Measurements from ENCODE around the gene PSPH.
A peak's percentile ranks its signal among the peaks of the same experiment; 100 is the strongest.

Gene PSPH

GRCh38 chr7:55983537-55983936 is 67.7 kb downstream of the PSPH start:
- no peaks in the 10 kb centered on the region for H3K27me3 ChIP-seq (ENCODE audit: control insufficient read depth, insufficient read depth, low read length)
- no peak overlapping the region for H3K27ac ChIP-seq (ENCODE audit: low read length)
- H3K9ac ChIP-seq (ENCODE audit: low read length), result no peak overlapping the region
- H3K36me3 ChIP-seq (ENCODE audit: control insufficient read depth, low read depth, low read length), result peaks cover 58% of the 10 kb centered on the region
- no peaks in the 10 kb centered on the region for H3K9me3 ChIP-seq (ENCODE audit: control insufficient read depth, low read depth, low read length)
- H3K4me3 ChIP-seq (ENCODE audit: low read length), result no peak overlapping the region
- H3K4me1 ChIP-seq (ENCODE audit: control insufficient read depth, low read depth, low read length), result no peaks in the 10 kb centered on the region

GRCh38 chr7:55980266-55980665 is 71.0 kb downstream of the PSPH start:
- Histone ChIP-seq H3K36me3 (ENCODE audit: control insufficient read depth, low read depth, low read length) (peaks cover 63% of the 10 kb centered on the region), H3K9ac (ENCODE audit: low read length) (no peak overlapping the region), H3K4me1 (ENCODE audit: control insufficient read depth, low read depth, low read length) (no peaks in the 10 kb centered on the region), H3K27ac (ENCODE audit: low read length) (no peak overlapping the region), H3K9me3 (ENCODE audit: control insufficient read depth, low read depth, low read length) (no peaks in the 10 kb centered on the region), H3K4me3 (ENCODE audit: low read length) (no peak overlapping the region), H3K27me3 (ENCODE audit: control insufficient read depth, insufficient read depth, low read length) (no peaks in the 10 kb centered on the region)

GRCh38 chr7:55977831-55978230 is 73.4 kb downstream of the PSPH start:
- Histone ChIP-seq H3K9ac (ENCODE audit: low read length) (no peak overlapping the region), H3K27me3 (ENCODE audit: control insufficient read depth, insufficient read depth, low read length) (no peaks in the 10 kb centered on the region), H3K4me1 (ENCODE audit: control insufficient read depth, low read depth, low read length) (no peaks in the 10 kb centered on the region), H3K36me3 (ENCODE audit: control insufficient read depth, low read depth, low read length) (peaks cover 47% of the 10 kb centered on the region), H3K27ac (ENCODE audit: low read length) (no peak overlapping the region), H3K4me3 (ENCODE audit: low read length) (no peak overlapping the region), H3K9me3 (ENCODE audit: control insufficient read depth, low read depth, low read length) (no peaks in the 10 kb centered on the region)

- Histone ChIP-seq H3K4me1 (ENCODE audit: control insufficient read depth, low read depth, low read length) (no peaks in the 10 kb centered on the region), H3K36me3 (ENCODE audit: control insufficient read depth, low read depth, low read length) (peaks cover 33% of the 10 kb centered on the region), H3K9me3 (ENCODE audit: control insufficient read depth, low read depth, low read length) (no peaks in the 10 kb centered on the region), H3K27ac (ENCODE audit: low read length) (no peak overlapping the region), H3K27me3 (ENCODE audit: control insufficient read depth, insufficient read depth, low read length) (no peaks in the 10 kb centered on the region), H3K4me3 (ENCODE audit: low read length) (no peak overlapping the region), H3K9ac (ENCODE audit: low read length) (no peak overlapping the region)
Measured at GRCh38 chr7:55975988-55976633, 75.1 kb downstream of the PSPH start.

- no peak overlapping the region for H3K27ac ChIP-seq (ENCODE audit: low read length)
- H3K9ac ChIP-seq (ENCODE audit: low read length), result no peak overlapping the region
- H3K27me3 ChIP-seq (ENCODE audit: control insufficient read depth, insufficient read depth, low read length), result no peaks in the 10 kb centered on the region
- H3K4me1 ChIP-seq (ENCODE audit: control insufficient read depth, low read depth, low read length), result no peaks in the 10 kb centered on the region
- peaks cover 10% of the 10 kb centered on the region for H3K36me3 ChIP-seq (ENCODE audit: control insufficient read depth, low read depth, low read length)
- H3K9me3 ChIP-seq (ENCODE audit: control insufficient read depth, low read depth, low read length), result no peaks in the 10 kb centered on the region
- H3K4me3 ChIP-seq (ENCODE audit: low read length), result no peak overlapping the region
Measured at GRCh38 chr7:55973747-55974250, 77.4 kb downstream of the PSPH start.

- no peaks in the 10 kb centered on the region for H3K36me3 ChIP-seq (ENCODE audit: control insufficient read depth, low read depth, low read length)
- no peaks in the 10 kb centered on the region for H3K27me3 ChIP-seq (ENCODE audit: control insufficient read depth, insufficient read depth, low read length)
- H3K4me3 ChIP-seq (ENCODE audit: low read length), result no peak overlapping the region
- H3K27ac ChIP-seq (ENCODE audit: low read length), result no peak overlapping the region
- no peaks in the 10 kb centered on the region for H3K9me3 ChIP-seq (ENCODE audit: control insufficient read depth, low read depth, low read length)
- H3K9ac ChIP-seq (ENCODE audit: low read length), result no peak overlapping the region
- no peaks in the 10 kb centered on the region for H3K4me1 ChIP-seq (ENCODE audit: control insufficient read depth, low read depth, low read length)
Measured at GRCh38 chr7:55970978-55971377, 80.3 kb downstream of the PSPH start.

GRCh38 chr7:55970561-55970960 is 80.7 kb downstream of the PSPH start:
- Histone ChIP-seq H3K27ac (ENCODE audit: low read length) (no peak overlapping the region), H3K4me3 (ENCODE audit: low read length) (no peak overlapping the region), H3K36me3 (ENCODE audit: control insufficient read depth, low read depth, low read length) (no peaks in the 10 kb centered on the region), H3K4me1 (ENCODE audit: control insufficient read depth, low read depth, low read length) (no peaks in the 10 kb centered on the region), H3K9ac (ENCODE audit: low read length) (no peak overlapping the region), H3K27me3 (ENCODE audit: control insufficient read depth, insufficient read depth, low read length) (no peaks in the 10 kb centered on the region), H3K9me3 (ENCODE audit: control insufficient read depth, low read depth, low read length) (no peaks in the 10 kb centered on the region)

- Histone ChIP-seq H3K4me1 (ENCODE audit: control insufficient read depth, low read depth, low read length) (no peaks in the 10 kb centered on the region), H3K4me3 (ENCODE audit: low read length) (no peak overlapping the region), H3K27ac (ENCODE audit: low read length) (no peak overlapping the region), H3K36me3 (ENCODE audit: control insufficient read depth, low read depth, low read length) (no peaks in the 10 kb centered on the region), H3K27me3 (ENCODE audit: control insufficient read depth, insufficient read depth, low read length) (no peaks in the 10 kb centered on the region), H3K9ac (ENCODE audit: low read length) (no peak overlapping the region), H3K9me3 (ENCODE audit: control insufficient read depth, low read depth, low read length) (no peaks in the 10 kb centered on the region)
Measured at GRCh38 chr7:55969391-55969790, 81.9 kb downstream of the PSPH start.

GRCh38 chr7:55966851-55967250 is 84.4 kb downstream of the PSPH start:
- Histone ChIP-seq H3K27ac (ENCODE audit: low read length) (no peak overlapping the region), H3K4me1 (ENCODE audit: control insufficient read depth, low read depth, low read length) (no peaks in the 10 kb centered on the region), H3K27me3 (ENCODE audit: control insufficient read depth, insufficient read depth, low read length) (peaks cover 11% of the 10 kb centered on the region), H3K4me3 (ENCODE audit: low read length) (no peak overlapping the region), H3K9me3 (ENCODE audit: control insufficient read depth, low read depth, low read length) (no peaks in the 10 kb centered on the region), H3K36me3 (ENCODE audit: control insufficient read depth, low read depth, low read length) (no peaks in the 10 kb centered on the region), H3K9ac (ENCODE audit: low read length) (no peak overlapping the region)

- Histone ChIP-seq H3K4me1 (ENCODE audit: control insufficient read depth, low read depth, low read length) (no peaks in the 10 kb centered on the region), H3K9me3 (ENCODE audit: control insufficient read depth, low read depth, low read length) (no peaks in the 10 kb centered on the region), H3K36me3 (ENCODE audit: control insufficient read depth, low read depth, low read length) (no peaks in the 10 kb centered on the region), H3K27me3 (ENCODE audit: control insufficient read depth, insufficient read depth, low read length) (peaks cover 11% of the 10 kb centered on the region), H3K4me3 (ENCODE audit: low read length) (peak overlapping the region; percentile 88), H3K9ac (ENCODE audit: low read length) (no peak overlapping the region), H3K27ac (ENCODE audit: low read length) (no peak overlapping the region)
Measured at GRCh38 chr7:55965805-55966421, 85.3 kb downstream of the PSPH start.

- Histone ChIP-seq H3K4me1 (ENCODE audit: control insufficient read depth, low read depth, low read length) (no peaks in the 10 kb centered on the region), H3K36me3 (ENCODE audit: control insufficient read depth, low read depth, low read length) (no peaks in the 10 kb centered on the region), H3K9ac (ENCODE audit: low read length) (peak overlapping the region; percentile 86), H3K4me3 (ENCODE audit: low read length) (peak overlapping the region; percentile 88), H3K27ac (ENCODE audit: low read length) (no peak overlapping the region), H3K27me3 (ENCODE audit: control insufficient read depth, insufficient read depth, low read length) (peaks cover 11% of the 10 kb centered on the region), H3K9me3 (ENCODE audit: control insufficient read depth, low read depth, low read length) (no peaks in the 10 kb centered on the region)
Measured at GRCh38 chr7:55965100-55965470, 86.2 kb downstream of the PSPH start.

Data from iPS-18a (cell line).